ENCODE data around the gene SPATA12. TPM values are rescaled to one million over a fixed set of nuclear protein-coding genes. Genes with fewer than 3 reads are reported as not detected.
A peak's percentile ranks its signal among the peaks of the same experiment; 100 is the strongest.

SPATA12 gene
- total RNA-seq, 1 experiment from 2014 or later: 0.22 TPM

DNA sequence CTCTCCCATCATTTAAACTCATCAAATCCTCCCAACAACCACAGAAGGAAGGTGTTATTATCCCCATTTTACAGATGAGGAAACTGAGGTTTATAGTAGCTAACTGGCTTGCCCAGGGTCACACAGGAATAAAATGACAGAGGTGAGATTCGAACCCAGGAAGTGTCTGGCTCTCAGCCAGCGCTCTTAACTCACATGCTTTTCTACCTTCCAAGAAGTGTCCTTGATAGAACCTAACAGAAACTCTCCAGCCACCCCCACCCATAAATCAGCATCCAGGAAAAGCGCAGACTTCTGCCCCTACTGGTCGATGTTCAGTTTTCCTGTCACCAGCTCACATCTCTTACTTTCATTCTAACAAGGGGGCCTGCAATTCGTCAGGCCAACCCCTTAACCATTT, 51.7 kb downstream of the SPATA12 start:
- Histone ChIP-seq H2BK120ac (ENCODE audit: low read depth, low read length, poor library complexity, severe bottlenecking) (no peak overlapping the region), H3K9ac (ENCODE audit: extremely low read depth, insufficient read length, low read length) (no peak overlapping the region), H3K18ac (ENCODE audit: insufficient read length, low read depth, low read length) (no peak overlapping the region), H3K14ac (ENCODE audit: insufficient read depth, low read length) (no peak overlapping the region), H3K27ac (ENCODE audit: insufficient read length, low read depth, low read length) (no peak overlapping the region), H2BK15ac (ENCODE audit: low read depth, low read length) (no peak overlapping the region), H3K79me1 (ENCODE audit: insufficient read depth, low read depth, low read length, poor library complexity, severe bottlenecking) (no peaks in the 10 kb centered on the region), H2BK12ac (ENCODE audit: insufficient read length, low read depth, low read length) (no peak overlapping the region), H3K27me3 (ENCODE audit: insufficient read depth, low read length) (no peaks in the 10 kb centered on the region), H3K4me1 (ENCODE audit: insufficient read depth, low read length) (peaks cover 5% of the 10 kb centered on the region), H4K20me1 (ENCODE audit: control insufficient read depth, insufficient read depth, insufficient read length) (no peaks in the 10 kb centered on the region), H4K8ac (replicated peaks; ENCODE audit: insufficient read length, low read depth, low read length) (no peak overlapping the region), H3K23me2 (ENCODE audit: insufficient read length, low read depth, low read length, poor library complexity, severe bottlenecking) (no peaks in the 10 kb centered on the region), H2BK20ac (ENCODE audit: low read depth, low read length, poor library complexity, severe bottlenecking) (no peak overlapping the region), H2AK5ac (ENCODE audit: insufficient read length, low read length) (no peak overlapping the region), H2AFZ (ENCODE audit: low read length) (no peak overlapping the region), H3K56ac (ENCODE audit: insufficient read length, low read depth, low read length) (no peak overlapping the region), H4K5ac (ENCODE audit: insufficient read length, low read depth, low read length) (no peak overlapping the region), H3K4me2 (ENCODE audit: insufficient read depth, insufficient read length, low read length) (no peak overlapping the region), H3T11ph (ENCODE audit: low read length) (no peak overlapping the region), H3K23ac (ENCODE audit: insufficient read length, low read depth, low read length) (no peak overlapping the region), H3K79me2 (ENCODE audit: insufficient read depth, low read length) (no peaks in the 10 kb centered on the region), H4K91ac (ENCODE audit: insufficient read length, low read depth, low read length) (no peak overlapping the region), H3K4ac (ENCODE audit: low read depth, low read length) (no peak overlapping the region), H2BK5ac (ENCODE audit: insufficient read length, low read length) (no peak overlapping the region), H3K9me3 (ENCODE audit: control insufficient read depth, low read depth, low read length) (no peaks in the 10 kb centered on the region)
- H3K4me1 Mint-ChIP-seq: peaks cover 40 to 49% of the 10 kb centered on the region in 2 experiments
- no peaks in the 10 kb centered on the region; a peak in 1 of 5 replicates for H3K9me3 Mint-ChIP-seq
- peak; percentile 52 for DNase-seq
- WGBS (ENCODE audit: extremely low coverage, insufficient read length, low lambda C conversion rate): no CpG with 5 or more reads among the region's 5 CpGs
- TF ChIP-seq, protein P1, sequence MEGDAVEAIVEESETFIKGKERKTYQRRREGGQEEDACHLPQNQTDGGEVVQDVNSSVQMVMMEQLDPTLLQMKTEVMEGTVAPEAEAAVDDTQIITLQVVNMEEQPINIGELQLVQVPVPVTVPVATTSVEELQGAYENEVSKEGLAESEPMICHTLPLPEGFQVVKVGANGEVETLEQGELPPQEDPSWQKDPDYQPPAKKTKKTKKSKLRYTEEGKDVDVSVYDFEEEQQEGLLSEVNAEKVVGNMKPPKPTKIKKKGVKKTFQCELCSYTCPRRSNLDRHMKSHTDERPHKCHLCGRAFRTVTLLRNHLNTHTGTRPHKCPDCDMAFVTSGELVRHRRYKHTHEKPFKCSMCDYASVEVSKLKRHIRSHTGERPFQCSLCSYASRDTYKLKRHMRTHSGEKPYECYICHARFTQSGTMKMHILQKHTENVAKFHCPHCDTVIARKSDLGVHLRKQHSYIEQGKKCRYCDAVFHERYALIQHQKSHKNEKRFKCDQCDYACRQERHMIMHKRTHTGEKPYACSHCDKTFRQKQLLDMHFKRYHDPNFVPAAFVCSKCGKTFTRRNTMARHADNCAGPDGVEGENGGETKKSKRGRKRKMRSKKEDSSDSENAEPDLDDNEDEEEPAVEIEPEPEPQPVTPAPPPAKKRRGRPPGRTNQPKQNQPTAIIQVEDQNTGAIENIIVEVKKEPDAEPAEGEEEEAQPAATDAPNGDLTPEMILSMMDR (conservative IDR thresholded peaks at IDR 0.05): peak; percentile 64
- H3K4me3 Mint-ChIP-seq: peak overlapping the region in 1 of 2 experiments; percentile 25; a peak in 1 of 5 replicates
- H3K36me3 Mint-ChIP-seq (ENCODE audit: insufficient read depth in 1 of 3, low read depth in 3 of 3): peaks cover 11 to 33% (median 28%) of the 10 kb centered on the region in 3 experiments; a peak in 6 of 7 replicates
- peak overlapping the region in 1 of 3 experiments; percentile 29; a peak in 1 of 7 replicates for H3K27ac Mint-ChIP-seq
- H3K27me3 Mint-ChIP-seq (ENCODE audit: low read depth): no peaks in the 10 kb centered on the region; the same call in 1 of the 2 replicates
